Measurements from ENCODE around the gene HAL. TPM values are rescaled to one million over a fixed set of nuclear protein-coding genes. Genes with fewer than 3 reads are reported as not detected.

The HAL gene
- total RNA-seq, 1 experiment from 2014 or later = 0.39 TPM

DNA sequence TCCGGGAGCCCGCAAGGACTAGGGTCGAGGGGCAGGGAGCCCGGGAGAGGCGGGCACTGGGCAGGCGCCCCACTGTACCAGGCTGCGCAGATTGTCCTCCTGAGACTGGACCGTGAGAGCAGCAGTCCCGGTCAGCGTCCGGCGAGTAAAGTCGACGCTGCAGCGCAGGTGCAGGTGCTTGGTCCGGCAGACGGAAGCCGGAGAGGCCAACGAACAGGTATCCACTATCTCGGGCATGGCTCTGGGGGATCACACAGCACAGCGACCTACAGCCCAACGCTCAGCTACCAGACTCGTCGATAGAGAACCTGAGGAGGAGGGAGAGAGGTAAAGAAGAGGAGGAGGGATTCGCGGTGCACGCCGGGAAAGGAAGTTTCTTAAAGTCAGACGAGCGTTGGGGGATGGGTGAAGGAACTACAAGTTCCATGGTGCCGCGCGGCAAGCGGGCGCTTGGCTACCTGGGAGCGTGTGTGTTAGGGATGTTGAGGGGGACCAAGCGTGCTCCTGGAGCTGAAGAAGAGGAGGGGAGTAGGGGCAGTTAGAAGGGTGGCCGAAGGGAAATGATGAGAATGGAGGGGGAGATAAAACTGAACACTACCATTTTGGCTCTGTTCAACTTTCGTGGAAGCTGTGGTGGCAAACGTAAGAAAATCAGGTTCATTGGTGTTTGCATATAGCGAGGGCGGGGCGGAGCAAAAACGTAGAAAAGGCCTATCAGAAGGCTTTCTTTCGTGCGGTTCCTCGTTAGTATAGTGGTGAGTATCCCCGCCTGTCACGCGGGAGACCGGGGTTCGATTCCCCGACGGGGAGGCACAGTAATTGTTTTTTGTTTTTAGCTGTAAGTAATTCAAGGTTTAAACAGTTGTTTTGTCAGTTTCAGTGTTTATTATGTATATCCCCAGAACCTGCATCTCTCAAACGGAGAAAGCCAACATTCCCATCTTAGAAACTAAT lies 39.4 kb upstream of the HAL start, which contains the start of gene LTA4H (continued):
- TF ChIP-seq FOXP4 (CRISPR knock-in tag; IDR thresholded peaks at IDR 0.05) (peak; percentile 36; the same call in 1 of the 2 replicates), CREM (CRISPR knock-in tag; IDR thresholded peaks at IDR 0.05) (no peak), FOXK1 (CRISPR knock-in tag; IDR thresholded peaks at IDR 0.05) (peak; percentile 57; the same call in 1 of the 2 replicates), SP1 (CRISPR knock-in tag; conservative IDR thresholded peaks at IDR 0.05) (peak; percentile 46; the same call in 1 of the 2 replicates), NR1H2 (CRISPR knock-in tag; IDR thresholded peaks at IDR 0.05) (no peak), SOX15 (CRISPR knock-in tag; IDR thresholded peaks at IDR 0.05) (no peak), HMGA2 (CRISPR knock-in tag; IDR thresholded peaks at IDR 0.05) (no peak), NFE2L1 (CRISPR knock-in tag; IDR thresholded peaks at IDR 0.05) (peak; percentile 55)
- TF ChIP-seq, protein P1, sequence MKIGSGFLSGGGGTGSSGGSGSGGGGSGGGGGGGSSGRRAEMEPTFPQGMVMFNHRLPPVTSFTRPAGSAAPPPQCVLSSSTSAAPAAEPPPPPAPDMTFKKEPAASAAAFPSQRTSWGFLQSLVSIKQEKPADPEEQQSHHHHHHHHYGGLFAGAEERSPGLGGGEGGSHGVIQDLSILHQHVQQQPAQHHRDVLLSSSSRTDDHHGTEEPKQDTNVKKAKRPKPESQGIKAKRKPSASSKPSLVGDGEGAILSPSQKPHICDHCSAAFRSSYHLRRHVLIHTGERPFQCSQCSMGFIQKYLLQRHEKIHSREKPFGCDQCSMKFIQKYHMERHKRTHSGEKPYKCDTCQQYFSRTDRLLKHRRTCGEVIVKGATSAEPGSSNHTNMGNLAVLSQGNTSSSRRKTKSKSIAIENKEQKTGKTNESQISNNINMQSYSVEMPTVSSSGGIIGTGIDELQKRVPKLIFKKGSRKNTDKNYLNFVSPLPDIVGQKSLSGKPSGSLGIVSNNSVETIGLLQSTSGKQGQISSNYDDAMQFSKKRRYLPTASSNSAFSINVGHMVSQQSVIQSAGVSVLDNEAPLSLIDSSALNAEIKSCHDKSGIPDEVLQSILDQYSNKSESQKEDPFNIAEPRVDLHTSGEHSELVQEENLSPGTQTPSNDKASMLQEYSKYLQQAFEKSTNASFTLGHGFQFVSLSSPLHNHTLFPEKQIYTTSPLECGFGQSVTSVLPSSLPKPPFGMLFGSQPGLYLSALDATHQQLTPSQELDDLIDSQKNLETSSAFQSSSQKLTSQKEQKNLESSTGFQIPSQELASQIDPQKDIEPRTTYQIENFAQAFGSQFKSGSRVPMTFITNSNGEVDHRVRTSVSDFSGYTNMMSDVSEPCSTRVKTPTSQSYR (CRISPR knock-in tag; IDR thresholded peaks at IDR 0.05) = 0 out of 2 replicates have a peak, but pooled peaks have one; percentile 5
- TF ChIP-seq, protein P2, sequence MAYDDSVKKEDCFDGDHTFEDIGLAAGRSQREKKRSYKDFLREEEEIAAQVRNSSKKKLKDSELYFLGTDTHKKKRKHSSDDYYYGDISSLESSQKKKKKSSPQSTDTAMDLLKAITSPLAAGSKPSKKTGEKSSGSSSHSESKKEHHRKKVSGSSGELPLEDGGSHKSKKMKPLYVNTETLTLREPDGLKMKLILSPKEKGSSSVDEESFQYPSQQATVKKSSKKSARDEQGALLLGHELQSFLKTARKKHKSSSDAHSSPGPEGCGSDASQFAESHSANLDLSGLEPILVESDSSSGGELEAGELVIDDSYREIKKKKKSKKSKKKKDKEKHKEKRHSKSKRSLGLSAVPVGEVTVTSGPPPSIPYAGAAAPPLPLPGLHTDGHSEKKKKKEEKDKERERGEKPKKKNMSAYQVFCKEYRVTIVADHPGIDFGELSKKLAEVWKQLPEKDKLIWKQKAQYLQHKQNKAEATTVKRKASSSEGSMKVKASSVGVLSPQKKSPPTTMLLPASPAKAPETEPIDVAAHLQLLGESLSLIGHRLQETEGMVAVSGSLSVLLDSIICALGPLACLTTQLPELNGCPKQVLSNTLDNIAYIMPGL (CRISPR knock-in tag; IDR thresholded peaks at IDR 0.05) = peak; percentile 85; the same call in 1 of the 2 replicates
- TF ChIP-seq, protein P3, sequence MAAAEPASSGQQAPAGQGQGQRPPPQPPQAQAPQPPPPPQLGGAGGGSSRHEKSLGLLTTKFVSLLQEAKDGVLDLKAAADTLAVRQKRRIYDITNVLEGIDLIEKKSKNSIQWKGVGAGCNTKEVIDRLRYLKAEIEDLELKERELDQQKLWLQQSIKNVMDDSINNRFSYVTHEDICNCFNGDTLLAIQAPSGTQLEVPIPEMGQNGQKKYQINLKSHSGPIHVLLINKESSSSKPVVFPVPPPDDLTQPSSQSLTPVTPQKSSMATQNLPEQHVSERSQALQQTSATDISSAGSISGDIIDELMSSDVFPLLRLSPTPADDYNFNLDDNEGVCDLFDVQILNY (CRISPR knock-in tag; IDR thresholded peaks at IDR 0.05) = no peak

DNA sequence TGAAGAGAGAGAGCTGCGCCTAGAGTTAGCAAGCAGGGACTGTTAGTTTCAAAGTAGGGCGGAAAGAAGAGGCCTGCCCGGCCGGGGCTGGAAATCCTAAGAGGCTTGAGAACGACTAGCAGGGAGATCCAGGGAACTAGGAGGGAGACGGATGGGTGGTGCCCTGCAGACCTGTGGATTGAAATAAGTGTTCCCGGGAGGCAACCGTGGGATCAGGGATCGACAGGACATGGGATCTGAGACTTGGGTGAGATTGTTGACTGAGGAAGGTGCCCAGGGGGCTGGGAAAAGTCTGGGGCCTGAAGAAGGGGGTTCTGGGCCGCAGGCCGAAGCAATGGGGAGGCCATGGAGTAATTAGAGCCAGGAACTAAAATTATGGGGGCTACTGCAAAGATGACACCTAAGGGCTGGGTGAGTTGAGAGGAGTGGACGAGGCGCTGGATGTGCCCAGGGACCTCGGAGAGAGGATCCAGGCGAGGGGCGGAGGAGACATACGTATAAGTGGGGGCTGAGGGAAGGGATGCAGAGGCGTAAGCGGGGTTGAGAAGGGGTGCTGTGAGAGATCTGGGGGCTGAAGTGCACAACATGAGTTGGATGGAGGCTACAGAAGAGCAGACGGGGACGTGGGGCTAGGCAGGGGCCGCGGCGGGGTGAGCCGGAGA lies 38.6 kb upstream of the HAL start:
- no peaks in the 10 kb centered on the region for H3K9me3 Mint-ChIP-seq
- ChIA-PET POLR2A (interaction anchor here (0.9 to 1.6 kb wide), 3 partner anchors 36 to 177 kb away, joined by 3 to 4 read pairs (median 3); no protein-coding TSS in a partner anchor), CTCF (interaction anchor here (1.1 to 1.7 kb wide), 4 partner anchors 36 to 482 kb away, joined by 4 to 11 read pairs (median 6); no protein-coding TSS in a partner anchor)
- H3K27me3 Mint-ChIP-seq (ENCODE audit: low read depth) = no peaks in the 10 kb centered on the region
- H3K4me1 Mint-ChIP-seq = peaks cover 6% of the 10 kb centered on the region
- TF ChIP-seq ELF4 (CRISPR knock-in tag; IDR thresholded peaks at IDR 0.05; ENCODE audit: low read depth) (no peak), RELA (CRISPR knock-in tag; IDR thresholded peaks at IDR 0.05; ENCODE audit: borderline replicate concordance) (no peak), JUN (CRISPR knock-in tag; IDR thresholded peaks at IDR 0.05) (no peak), TEAD4 (CRISPR knock-in tag; IDR thresholded peaks at IDR 0.05) (0 out of 2 replicates have a peak, but pooled peaks have one; percentile 2), ZNF416 (CRISPR knock-in tag; IDR thresholded peaks at IDR 0.05) (no peak), FOXP1 (CRISPR knock-in tag; IDR thresholded peaks at IDR 0.05; ENCODE audit: borderline replicate concordance) (no peak), IRF1 (CRISPR knock-in tag; IDR thresholded peaks at IDR 0.05) (no peak), MYBL2 (CRISPR knock-in tag; IDR thresholded peaks at IDR 0.05) (0 out of 2 replicates have a peak, but pooled peaks have one; percentile 2), GABPB1 (CRISPR knock-in tag; IDR thresholded peaks at IDR 0.05) (no peak)
- TF ChIP-seq, protein P4, sequence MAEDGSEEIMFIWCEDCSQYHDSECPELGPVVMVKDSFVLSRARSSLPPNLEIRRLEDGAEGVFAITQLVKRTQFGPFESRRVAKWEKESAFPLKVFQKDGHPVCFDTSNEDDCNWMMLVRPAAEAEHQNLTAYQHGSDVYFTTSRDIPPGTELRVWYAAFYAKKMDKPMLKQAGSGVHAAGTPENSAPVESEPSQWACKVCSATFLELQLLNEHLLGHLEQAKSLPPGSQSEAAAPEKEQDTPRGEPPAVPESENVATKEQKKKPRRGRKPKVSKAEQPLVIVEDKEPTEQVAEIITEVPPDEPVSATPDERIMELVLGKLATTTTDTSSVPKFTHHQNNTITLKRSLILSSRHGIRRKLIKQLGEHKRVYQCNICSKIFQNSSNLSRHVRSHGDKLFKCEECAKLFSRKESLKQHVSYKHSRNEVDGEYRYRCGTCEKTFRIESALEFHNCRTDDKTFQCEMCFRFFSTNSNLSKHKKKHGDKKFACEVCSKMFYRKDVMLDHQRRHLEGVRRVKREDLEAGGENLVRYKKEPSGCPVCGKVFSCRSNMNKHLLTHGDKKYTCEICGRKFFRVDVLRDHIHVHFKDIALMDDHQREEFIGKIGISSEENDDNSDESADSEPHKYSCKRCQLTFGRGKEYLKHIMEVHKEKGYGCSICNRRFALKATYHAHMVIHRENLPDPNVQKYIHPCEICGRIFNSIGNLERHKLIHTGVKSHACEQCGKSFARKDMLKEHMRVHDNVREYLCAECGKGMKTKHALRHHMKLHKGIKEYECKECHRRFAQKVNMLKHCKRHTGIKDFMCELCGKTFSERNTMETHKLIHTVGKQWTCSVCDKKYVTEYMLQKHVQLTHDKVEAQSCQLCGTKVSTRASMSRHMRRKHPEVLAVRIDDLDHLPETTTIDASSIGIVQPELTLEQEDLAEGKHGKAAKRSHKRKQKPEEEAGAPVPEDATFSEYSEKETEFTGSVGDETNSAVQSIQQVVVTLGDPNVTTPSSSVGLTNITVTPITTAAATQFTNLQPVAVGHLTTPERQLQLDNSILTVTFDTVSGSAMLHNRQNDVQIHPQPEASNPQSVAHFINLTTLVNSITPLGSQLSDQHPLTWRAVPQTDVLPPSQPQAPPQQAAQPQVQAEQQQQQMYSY (CRISPR knock-in tag; IDR thresholded peaks at IDR 0.05) = no peak
- ATAC-seq (peak; percentile 16), DNase-seq (ENCODE audit: low spot score) (no peak)
- no peaks in the 10 kb centered on the region for H3K36me3 Mint-ChIP-seq
- no peak overlapping the region for H3K4me3 Mint-ChIP-seq
- no peak overlapping the region for H3K27ac Mint-ChIP-seq

Data from WTC11 (cell line).